ENCODE measurements around the gene SLCO2A1.

The SLCO2A1 gene

GRCh38 chr3:133940536-133940935, 89.2 kb downstream of the SLCO2A1 start:
- CTCF ChIA-PET, result interaction anchor here (0.6 kb wide), 1 partner anchor 267 kb away, joined by 3 read pairs; no protein-coding TSS in a partner anchor
- no peak for TF ChIP-seq ZSCAN4 (tag by site-specific recombination; IDR thresholded peaks at IDR 0.05)
- no peak for TF ChIP-seq ZNF121 (tag by site-specific recombination; IDR thresholded peaks at IDR 0.05)
- TF ChIP-seq ZNF707 (tag by site-specific recombination; IDR thresholded peaks at IDR 0.05), result no peak
- no peak for TF ChIP-seq ZBTB10 (tag by site-specific recombination; IDR thresholded peaks at IDR 0.05)
- no peak for TF ChIP-seq ZNF157 (tag by site-specific recombination; IDR thresholded peaks at IDR 0.05)
- TF ChIP-seq ZNF704 (tag by site-specific recombination; IDR thresholded peaks at IDR 0.05), result no peak
- no peak for TF ChIP-seq ZSCAN16 (tag by site-specific recombination; IDR thresholded peaks at IDR 0.05)
- no peak for TF ChIP-seq ZNF37A (tag by site-specific recombination; IDR thresholded peaks at IDR 0.05)
- no peak for TF ChIP-seq ELK4 (IDR thresholded peaks at IDR 0.05; ENCODE audit: borderline replicate concordance, low read depth, low read length)
- TF ChIP-seq ZBTB20 (tag by site-specific recombination; IDR thresholded peaks at IDR 0.05), result no peak
- no peak for TF ChIP-seq TRIM28 (IDR thresholded peaks at IDR 0.05; ENCODE audit: borderline replicate concordance, low read length)
- TF ChIP-seq PBX3 (CRISPR knock-in tag; IDR thresholded peaks at IDR 0.05), result no peak
- TF ChIP-seq ZNF747 (tag by site-specific recombination; IDR thresholded peaks at IDR 0.05), result no peak
- TF ChIP-seq ZNF561 (tag by site-specific recombination; IDR thresholded peaks at IDR 0.05; ENCODE audit: borderline replicate concordance), result no peak
- TF ChIP-seq ZNF785 (tag by site-specific recombination; IDR thresholded peaks at IDR 0.05), result no peak
- Histone ChIP-seq H3K4me1 (ENCODE audit: control insufficient read depth, insufficient read depth, low read length) (peaks cover 18% of the 10 kb centered on the region), H3K36me3 (ENCODE audit: control insufficient read depth in 2 of 2, insufficient read depth in 1 of 2, low read length in 2 of 2) (no peaks in the 10 kb centered on the region), H3K9me3 (ENCODE audit: control insufficient read depth, insufficient read depth, low read depth, low read length) (no peaks in the 10 kb centered on the region), H3K4me3 (ENCODE audit: low read depth, low read length) (no peak overlapping the region), H3K27ac (ENCODE audit: extremely low read depth, low read depth, low read length) (no peak overlapping the region)
- POLR2A ChIA-PET, result no interaction called here

- Histone ChIP-seq H3K36me3 (ENCODE audit: control insufficient read depth in 2 of 2, insufficient read depth in 1 of 2, low read length in 2 of 2) (no peaks in the 10 kb centered on the region), H3K4me1 (ENCODE audit: control insufficient read depth, insufficient read depth, low read length) (peaks cover 13% of the 10 kb centered on the region), H3K4me3 (ENCODE audit: low read depth, low read length) (no peak overlapping the region), H3K27ac (ENCODE audit: extremely low read depth, low read depth, low read length) (no peak overlapping the region), H3K9me3 (ENCODE audit: control insufficient read depth, insufficient read depth, low read depth, low read length) (no peaks in the 10 kb centered on the region)
- POLR2A ChIA-PET, result no interaction called here
- CTCF ChIA-PET, result interaction anchor here (1.2 to 1.3 kb wide), 2 partner anchors 272 to 273 kb away, joined by 3 to 8 read pairs; no protein-coding TSS in a partner anchor
- no peak for TF ChIP-seq ZNF121 (tag by site-specific recombination; IDR thresholded peaks at IDR 0.05)
- no peak for TF ChIP-seq ZNF549 (tag by site-specific recombination; IDR thresholded peaks at IDR 0.05)
- TF ChIP-seq GFI1B (tag by site-specific recombination; IDR thresholded peaks at IDR 0.05), result no peak
- TF ChIP-seq ZNF24 (tag by site-specific recombination; IDR thresholded peaks at IDR 0.05), result no peak
- TF ChIP-seq IKZF3 (tag by site-specific recombination; IDR thresholded peaks at IDR 0.05), result no peak
- no peak for TF ChIP-seq ZBTB21 (tag by site-specific recombination; IDR thresholded peaks at IDR 0.05)
- no peak for TF ChIP-seq ZBTB48 (tag by site-specific recombination; IDR thresholded peaks at IDR 0.05)
- TF ChIP-seq ELK4 (IDR thresholded peaks at IDR 0.05; ENCODE audit: borderline replicate concordance, low read depth, low read length), result no peak
- no peak for TF ChIP-seq ZNF692 (tag by site-specific recombination; IDR thresholded peaks at IDR 0.05)
- no peak for TF ChIP-seq PBX3 (CRISPR knock-in tag; IDR thresholded peaks at IDR 0.05)
Measured at GRCh38 chr3:133939463-133939835, 90.3 kb downstream of the SLCO2A1 start.
